H1 (cell line): Measurements from ENCODE around the gene UGT1A3. TPM values are rescaled to one million over a fixed set of nuclear protein-coding genes. Genes with fewer than 3 reads are reported as not detected.

Source experiments
- EP300 ChIP-seq, 2 experiments: IDR thresholded peaks; 1 replicate in 1 of 2; 2 replicates in 1 of 2; pipeline ENCODE4 v1.6.1; 2011 to 2012; ENCODE audit warnings: low read depth in 2 of 2, low read length in 2 of 2, mild to moderate bottlenecking in 2 of 2, borderline replicate concordance in 1 of 2, inconsistent platforms in 1 of 2, moderate library complexity in 1 of 2
- GABPA ChIP-seq: IDR thresholded peaks from 2 replicates; pipeline ENCODE4 v1.6.1; 2011; ENCODE audit warnings: mild to moderate bottlenecking, low read length, moderate library complexity, borderline replicate concordance; ENCODE audit not compliant: insufficient read depth
- RBBP5 ChIP-seq: IDR thresholded peaks from 2 replicates; pipeline ENCODE4 v1.7.1; 2012; ENCODE audit warnings: low read depth, mild to moderate bottlenecking, inconsistent platforms, low read length, moderate library complexity, borderline replicate concordance
- SIN3A ChIP-seq, 2 experiments: IDR thresholded peaks in 1 of 2; conservative IDR thresholded peaks in 1 of 2; 2 replicates each; pipeline ENCODE4 v1.6.1; 2011 to 2012; ENCODE audit warnings: low read length in 2 of 2, improper control_type of control experiment in 1 of 2, low read depth in 1 of 2, mild to moderate bottlenecking in 1 of 2
- SIRT6 ChIP-seq: IDR thresholded peaks from one replicate; pipeline ENCODE4 v1.7.1; 2012; ENCODE audit warnings: low read length, inconsistent platforms
- SUZ12 ChIP-seq: fragments of 200-600 bp; sonication (generic); IDR thresholded peaks from 2 replicates; pipeline ENCODE4 v1.6.1; 2012; ENCODE audit warnings: mild to moderate bottlenecking, inconsistent platforms, low read length, moderate library complexity, mixed read lengths
- TCF12 ChIP-seq: IDR thresholded peaks from 2 replicates; pipeline ENCODE4 v1.6.1; 2011; ENCODE audit warnings: low read depth, mild to moderate bottlenecking, low read length
- polyA plus RNA-seq, 7 experiments: library from polyadenylated mRNA; depleted of rRNA in 3 of 7; stranded (reverse) in 5 of 7; unstranded in 2 of 7; fragments of >200 nt in 5 of 7; fragments of 200-250 nt in 2 of 7; gene quantifications; 1 replicate in 5 of 7; 2 replicates in 1 of 7; 4 replicates in 1 of 7; pipeline versions ENCODE4 v1.2.1 to v1.2.3, GENCODE V29; 2011 to 2013; ENCODE audit warnings: missing spikeins in 2 of 7, mixed read lengths in 2 of 7
- total RNA-seq: library from RNA; stranded (reverse); fragmentation: NEBNext Ultra II Directional; extraction: Animal tissue kit (Norgen Biotek cat#: 25700); gene quantifications from 2 replicates; pipeline ENCODE4 v1.2.1, GENCODE V29; 2021
- TF ChIP-seq, protein P1 (sequence below), 3 experiments: IDR thresholded peaks; 1 replicate in 2 of 3; 2 replicates in 1 of 3; pipeline versions ENCODE4 v1.5.1 to v1.6.1; 2011; ENCODE audit warnings: low read length in 3 of 3, mild to moderate bottlenecking in 3 of 3, inconsistent platforms in 2 of 3, low read depth in 1 of 3, moderate library complexity in 1 of 3; ENCODE audit not compliant: insufficient read depth in 1 of 3; ENCODE audit errors: control extremely low read depth in 1 of 3

UGT1A3 gene
- total and polyA plus RNA-seq, 2 of the 8 experiments (the other 6 are each of a cell fraction or from before 2014, with no cell fraction given): not detected

DNA sequence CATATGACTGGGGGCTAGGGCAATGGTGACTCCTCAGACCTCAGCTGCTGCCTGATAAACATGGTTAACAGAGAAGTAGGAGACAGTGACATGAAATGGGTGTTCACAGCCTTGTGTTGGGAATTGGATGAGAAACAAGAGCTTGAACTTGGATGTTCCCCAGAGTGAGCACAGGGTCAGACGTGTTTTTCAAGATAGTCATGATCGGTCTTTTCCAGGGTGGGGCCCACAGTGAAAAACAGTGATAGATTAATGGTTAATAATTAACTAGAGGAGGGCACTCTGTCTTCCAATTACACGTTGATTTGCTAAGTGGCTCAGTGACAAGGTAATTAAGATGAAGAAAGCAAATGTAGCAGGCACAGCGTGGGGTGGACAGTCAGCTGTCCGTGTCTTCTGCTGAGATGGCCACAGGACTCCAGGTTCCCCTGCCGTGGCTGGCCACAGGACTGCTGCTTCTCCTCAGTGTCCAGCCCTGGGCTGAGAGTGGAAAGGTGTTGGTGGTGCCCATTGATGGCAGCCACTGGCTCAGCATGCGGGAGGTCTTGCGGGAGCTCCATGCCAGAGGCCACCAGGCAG, at the start of gene UGT1A3 (continued):
- no peak for TF ChIP-seq RBBP5
- TF ChIP-seq TCF12: no peak
- no peak for TF ChIP-seq GABPA
- TF ChIP-seq, protein P1, sequence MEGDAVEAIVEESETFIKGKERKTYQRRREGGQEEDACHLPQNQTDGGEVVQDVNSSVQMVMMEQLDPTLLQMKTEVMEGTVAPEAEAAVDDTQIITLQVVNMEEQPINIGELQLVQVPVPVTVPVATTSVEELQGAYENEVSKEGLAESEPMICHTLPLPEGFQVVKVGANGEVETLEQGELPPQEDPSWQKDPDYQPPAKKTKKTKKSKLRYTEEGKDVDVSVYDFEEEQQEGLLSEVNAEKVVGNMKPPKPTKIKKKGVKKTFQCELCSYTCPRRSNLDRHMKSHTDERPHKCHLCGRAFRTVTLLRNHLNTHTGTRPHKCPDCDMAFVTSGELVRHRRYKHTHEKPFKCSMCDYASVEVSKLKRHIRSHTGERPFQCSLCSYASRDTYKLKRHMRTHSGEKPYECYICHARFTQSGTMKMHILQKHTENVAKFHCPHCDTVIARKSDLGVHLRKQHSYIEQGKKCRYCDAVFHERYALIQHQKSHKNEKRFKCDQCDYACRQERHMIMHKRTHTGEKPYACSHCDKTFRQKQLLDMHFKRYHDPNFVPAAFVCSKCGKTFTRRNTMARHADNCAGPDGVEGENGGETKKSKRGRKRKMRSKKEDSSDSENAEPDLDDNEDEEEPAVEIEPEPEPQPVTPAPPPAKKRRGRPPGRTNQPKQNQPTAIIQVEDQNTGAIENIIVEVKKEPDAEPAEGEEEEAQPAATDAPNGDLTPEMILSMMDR (IDR thresholded peaks at IDR 0.05; ENCODE audit: control extremely low read depth in 1 of 3, insufficient read depth in 1 of 3, low read depth in 1 of 3, low read length in 3 of 3): no peak
- TF ChIP-seq SUZ12: no peak
- no peak for TF ChIP-seq SIRT6
- TF ChIP-seq EP300 (IDR thresholded peaks at IDR 0.05; ENCODE audit: borderline replicate concordance in 1 of 2, low read depth in 2 of 2, low read length in 2 of 2): no peak
- no peak for TF ChIP-seq SIN3A (conservative IDR thresholded peaks at IDR 0.05 in 1 of 2, IDR thresholded peaks at IDR 0.05 in 1 of 2; ENCODE audit: low read depth in 1 of 2, low read length in 2 of 2)
